BJ (cell line): ENCODE data around the gene ATP8B3. TPM values are rescaled to one million over a fixed set of nuclear protein-coding genes. Genes with fewer than 3 reads are reported as not detected.

Source experiments
- CTCF ChIA-PET: fragments of 350-600 bp; formaldehyde crosslinking; extraction: SDS; loops from one replicate; lab custom pipeline; 2021; ENCODE audit warnings: antibody characterized with exemption, inconsistent platforms; lab: Yijun Ruan, JAX
- POLR2A ChIA-PET: fragments of 300-600 bp; sonication (Branson Sonifier 250); formaldehyde crosslinking; extraction: SDS; loops from one replicate; lab custom pipeline; 2021; ENCODE audit warnings: antibody characterized with exemption; lab: Charles Lee
- DNase-seq: peaks from one replicate; pipeline ENCODE4 v3.0.0-alpha.2; 2011; ENCODE audit warnings: low read depth
- H3K27me3 ChIP-seq: 2 replicates; pipeline ENCODE4 v1.6.0; 2011; ENCODE audit warnings: low read length; ENCODE audit not compliant: control insufficient read depth, insufficient read depth
- H3K36me3 ChIP-seq: 2 replicates; pipeline ENCODE4 v1.5.1; 2011; ENCODE audit warnings: low read length; ENCODE audit not compliant: control insufficient read depth, insufficient read depth
- H3K4me3 ChIP-seq: 2 replicates; pipeline ENCODE4 v1.5.1; 2011; ENCODE audit warnings: low read depth, mild to moderate bottlenecking, control low read depth, low read length
- polyA plus RNA-seq: library from polyadenylated mRNA; depleted of rRNA; stranded (reverse); fragments of >200 nt; gene quantifications from 2 replicates; pipeline ENCODE4 v1.2.3, GENCODE V29; 2011
- TF ChIP-seq, protein P1 (sequence below): IDR thresholded peaks from 2 replicates; pipeline ENCODE4 v1.5.1; 2011; ENCODE audit warnings: low read depth, mild to moderate bottlenecking, control low read depth, inconsistent platforms, low read length, moderate library complexity; ENCODE audit not compliant: insufficient read depth

ATP8B3 gene
- polyA plus RNA-seq, 1 experiment: 4.6 TPM

DNA sequence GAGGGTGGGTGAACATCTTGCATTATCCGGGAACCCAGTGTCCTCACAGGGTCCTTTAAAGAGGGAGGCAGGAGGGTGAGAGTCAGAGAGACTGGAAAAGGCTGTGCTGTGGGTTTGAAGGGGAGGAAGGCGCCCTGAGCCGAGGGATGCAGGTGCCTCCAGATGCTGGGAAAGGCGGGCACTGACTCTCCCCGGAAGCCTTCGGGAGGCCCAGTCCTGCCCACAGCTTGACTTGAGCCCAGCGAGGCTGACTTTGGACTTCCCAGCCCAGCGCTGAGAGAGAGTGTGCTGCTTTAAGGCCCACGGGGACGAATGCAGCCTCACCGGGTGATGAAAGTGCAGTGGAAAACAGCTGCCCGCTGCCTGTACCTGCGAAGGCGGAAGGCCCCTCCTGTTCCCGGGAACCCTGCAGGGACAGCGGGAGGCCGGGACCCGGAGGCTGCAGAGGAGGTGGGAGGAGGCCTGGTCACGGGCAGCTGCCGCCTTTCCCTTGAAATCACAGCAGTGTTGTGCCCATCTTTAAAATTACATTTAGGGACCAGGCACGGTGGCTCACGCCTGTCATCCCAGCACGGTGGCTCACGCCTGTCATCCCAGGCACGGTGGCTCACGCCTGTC is 20.1 kb upstream of the ATP8B3 start:
- peaks cover 7% of the 10 kb centered on the region for H3K36me3 ChIP-seq
- H3K4me3 ChIP-seq: no peak overlapping the region
- POLR2A ChIA-PET: no interaction called here
- TF ChIP-seq, protein P1, sequence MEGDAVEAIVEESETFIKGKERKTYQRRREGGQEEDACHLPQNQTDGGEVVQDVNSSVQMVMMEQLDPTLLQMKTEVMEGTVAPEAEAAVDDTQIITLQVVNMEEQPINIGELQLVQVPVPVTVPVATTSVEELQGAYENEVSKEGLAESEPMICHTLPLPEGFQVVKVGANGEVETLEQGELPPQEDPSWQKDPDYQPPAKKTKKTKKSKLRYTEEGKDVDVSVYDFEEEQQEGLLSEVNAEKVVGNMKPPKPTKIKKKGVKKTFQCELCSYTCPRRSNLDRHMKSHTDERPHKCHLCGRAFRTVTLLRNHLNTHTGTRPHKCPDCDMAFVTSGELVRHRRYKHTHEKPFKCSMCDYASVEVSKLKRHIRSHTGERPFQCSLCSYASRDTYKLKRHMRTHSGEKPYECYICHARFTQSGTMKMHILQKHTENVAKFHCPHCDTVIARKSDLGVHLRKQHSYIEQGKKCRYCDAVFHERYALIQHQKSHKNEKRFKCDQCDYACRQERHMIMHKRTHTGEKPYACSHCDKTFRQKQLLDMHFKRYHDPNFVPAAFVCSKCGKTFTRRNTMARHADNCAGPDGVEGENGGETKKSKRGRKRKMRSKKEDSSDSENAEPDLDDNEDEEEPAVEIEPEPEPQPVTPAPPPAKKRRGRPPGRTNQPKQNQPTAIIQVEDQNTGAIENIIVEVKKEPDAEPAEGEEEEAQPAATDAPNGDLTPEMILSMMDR: no peak
- no peak for DNase-seq
- CTCF ChIA-PET: interaction anchor here (0.7 to 1.4 kb wide), 2 partner anchors 9 to 160 kb away, joined by 3 to 5 read pairs; no protein-coding TSS in a partner anchor
- H3K27me3 ChIP-seq: no peaks in the 10 kb centered on the region

- no peak overlapping the region for H3K4me3 ChIP-seq
- POLR2A ChIA-PET: no interaction called here
- peaks cover 10% of the 10 kb centered on the region for H3K36me3 ChIP-seq
- DNase-seq: no peak
- TF ChIP-seq, protein P1: no peak
- CTCF ChIA-PET: no interaction called here
- no peaks in the 10 kb centered on the region for H3K27me3 ChIP-seq
Measured at GRCh38 chr19:1830978-1831377, 18.9 kb upstream of the ATP8B3 start.

GRCh38 chr19:1830568-1830967 is 18.5 kb upstream of the ATP8B3 start:
- no peak for DNase-seq
- TF ChIP-seq, protein P1: no peak
- Histone ChIP-seq H3K36me3 (peaks cover 10% of the 10 kb centered on the region), H3K27me3 (no peaks in the 10 kb centered on the region), H3K4me3 (no peak overlapping the region)
- POLR2A ChIA-PET: no interaction called here
- CTCF ChIA-PET: interaction anchor here (0.8 to 1.0 kb wide), 2 partner anchors 63 to 158 kb away, joined by 3 read pairs; no protein-coding TSS in a partner anchor

DNA sequence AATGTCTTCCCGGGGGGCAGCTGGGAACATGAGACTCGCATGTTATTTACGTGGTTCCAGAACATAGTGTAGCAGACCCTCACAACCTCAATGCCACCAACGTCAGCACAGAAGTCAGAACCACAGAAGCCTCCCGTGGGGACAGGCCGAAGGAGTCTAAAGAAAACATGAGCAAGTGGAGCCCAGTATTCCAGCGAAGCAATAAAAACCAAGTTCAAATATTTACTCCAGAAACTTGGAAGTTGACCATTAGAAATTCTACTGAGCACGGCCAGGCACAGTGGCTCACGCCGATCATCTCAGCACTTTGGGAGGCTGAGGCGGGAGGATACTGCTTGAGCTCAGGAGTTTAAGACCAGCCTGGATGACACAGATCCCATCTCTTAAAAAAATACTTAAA is 17.9 kb upstream of the ATP8B3 start:
- Histone ChIP-seq H3K4me3 (no peak overlapping the region), H3K36me3 (peaks cover 10% of the 10 kb centered on the region), H3K27me3 (no peaks in the 10 kb centered on the region)
- DNase-seq: no peak
- POLR2A ChIA-PET: no interaction called here
- TF ChIP-seq, protein P1: no peak
- CTCF ChIA-PET: interaction anchor here (0.6 to 1.1 kb wide), 5 partner anchors 14 to 157 kb away, joined by 3 to 5 read pairs (median 3); partner anchors contain the start of gene ATP8B3

DNA sequence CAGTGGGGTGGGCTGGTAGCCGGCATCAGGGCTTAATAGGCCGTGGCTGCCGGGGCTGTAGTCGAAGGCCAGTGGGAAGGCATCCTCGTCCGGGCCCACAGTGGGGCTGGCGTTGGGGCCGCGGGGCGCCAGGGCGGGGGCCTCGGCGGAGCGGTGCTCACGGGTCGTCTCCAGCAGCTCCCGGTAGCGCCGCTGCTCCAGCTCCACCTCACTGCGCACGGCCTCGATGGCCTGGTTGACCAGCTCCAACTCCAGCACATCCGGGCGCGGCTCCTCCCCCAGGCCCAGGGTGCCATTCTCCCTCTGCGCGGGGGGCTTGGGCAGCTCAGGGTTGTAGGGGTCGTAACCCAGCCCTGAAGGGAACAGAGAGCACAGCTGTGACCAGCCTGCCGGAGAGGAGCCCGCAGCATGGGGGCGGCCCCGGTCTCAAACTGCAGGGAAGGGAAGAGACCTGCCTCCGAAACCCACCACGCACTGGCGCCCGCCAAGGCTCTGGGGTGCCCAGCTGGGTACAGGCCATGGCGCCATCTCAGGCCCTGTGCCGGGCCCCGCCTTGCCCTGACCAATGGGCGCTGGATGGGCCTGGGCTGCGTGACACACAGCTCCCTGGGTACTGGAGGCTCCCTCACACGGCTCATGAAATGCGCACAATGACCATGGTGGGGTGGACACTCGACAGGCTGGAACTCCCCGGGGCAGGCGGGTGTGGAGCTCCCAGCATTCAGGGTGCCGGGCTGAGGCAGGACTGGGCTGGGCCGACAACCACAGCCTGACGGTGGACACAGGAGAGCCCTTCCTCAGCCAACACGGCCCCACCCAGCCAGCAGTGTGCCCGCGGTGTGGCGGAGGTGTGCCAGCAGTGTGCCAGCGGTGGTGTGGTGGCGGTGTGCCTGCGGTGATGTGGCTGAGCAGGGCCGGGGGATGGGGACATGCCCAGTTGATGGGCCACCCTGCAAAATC is 16.5 kb upstream of the ATP8B3 start:
- Histone ChIP-seq H3K36me3 (peaks cover 11% of the 10 kb centered on the region), H3K4me3 (no peak overlapping the region), H3K27me3 (no peaks in the 10 kb centered on the region)
- no peak for DNase-seq
- TF ChIP-seq, protein P1: no peak
- ChIA-PET POLR2A (no interaction called here), CTCF (interaction anchor here (0.8 to 2.4 kb wide), 4 partner anchors 9 to 156 kb away, joined by 3 to 18 read pairs (median 4); no protein-coding TSS in a partner anchor)
